ENCODE results near the gene ATG7. TPM values are rescaled to one million over a fixed set of nuclear protein-coding genes. Genes with fewer than 3 reads are reported as not detected.

Gene ATG7
- total RNA-seq, 2 experiments from 2014 or later = 21.7 to 28.4 TPM

DNA sequence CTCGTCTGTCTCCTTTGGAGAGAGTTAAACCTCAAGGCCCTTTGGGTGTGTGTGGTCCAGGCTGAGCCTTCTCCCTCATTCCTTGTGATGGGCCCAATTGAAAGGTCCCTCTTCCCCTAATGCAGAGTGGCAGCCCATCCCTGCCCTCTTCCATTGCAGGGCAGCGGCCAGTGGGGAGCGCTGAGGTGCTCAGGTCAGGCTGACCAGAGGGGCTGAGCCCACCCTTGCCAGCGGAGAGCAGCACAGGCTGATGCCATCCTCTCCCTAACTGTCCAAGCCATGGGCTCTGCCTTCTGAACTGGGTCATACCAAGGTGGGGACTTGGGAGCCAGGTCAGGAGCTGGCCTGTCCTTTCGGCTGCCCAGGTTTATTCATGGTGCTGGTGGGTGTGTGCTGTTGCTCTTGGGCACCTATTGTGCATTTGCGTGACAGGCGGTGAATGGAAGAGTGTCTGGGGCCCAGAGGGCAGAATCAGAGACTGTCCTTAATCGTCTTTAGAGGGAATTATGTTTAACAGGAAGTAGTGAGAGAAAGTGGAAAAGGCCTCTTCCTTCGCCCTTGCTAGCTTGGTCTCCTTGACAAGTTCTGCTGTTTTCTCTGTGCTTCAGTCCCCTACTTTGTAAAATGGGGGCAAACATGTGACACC is 274.6 kb downstream of the ATG7 start:
- BruUV-seq (replicated peaks) = no TSS peak
- CTCF ChIA-PET (ENCODE audit: unreplicated experiment) = no interaction called here

DNA sequence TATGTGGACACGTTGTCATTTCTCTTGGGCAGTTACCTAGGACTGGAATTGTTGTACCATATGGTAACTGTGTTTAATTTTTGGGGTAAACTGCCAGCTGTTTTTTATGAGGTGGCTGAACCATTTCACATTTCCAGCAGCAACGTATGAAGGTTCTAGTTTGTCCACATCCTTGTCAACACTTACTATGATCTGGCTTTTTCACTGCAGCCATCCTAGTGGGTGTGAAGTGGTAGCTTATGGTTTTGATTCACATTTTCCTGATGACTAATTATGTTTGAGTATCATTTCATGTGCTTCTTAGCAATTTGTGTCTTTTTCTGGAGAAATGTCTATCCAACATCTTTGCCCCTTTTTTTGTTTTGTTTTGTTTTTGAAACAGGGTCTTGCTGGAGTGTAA is 275.3 kb downstream of the ATG7 start:
- Histone ChIP-seq H3K9me2 (ENCODE audit: insufficient read depth, low read length) (no peaks in the 10 kb centered on the region), H4K20me1 (ENCODE audit: insufficient read depth, low read length) (no peaks in the 10 kb centered on the region), H2AFZ (ENCODE audit: low read length) (no peak overlapping the region), H3K79me2 (ENCODE audit: insufficient read depth, low read depth, low read length) (no peaks in the 10 kb centered on the region), H3K9me3 (ENCODE audit: low read length) (no peaks in the 10 kb centered on the region), H3K4me3 (ENCODE audit: low read depth, low read length, poor library complexity, severe bottlenecking) (no peak overlapping the region), H3K4me1 (ENCODE audit: insufficient read depth, low read length, poor library complexity, severe bottlenecking) (peaks cover 18% of the 10 kb centered on the region), H3K36me3 (ENCODE audit: insufficient read depth, low read length) (0 out of 2 replicates have a peak, but pooled peaks cover 3% of the 10 kb centered on the region), H3K4me2 (ENCODE audit: low read length) (no peak overlapping the region), H3K27ac (ENCODE audit: low read depth, low read length, poor library complexity, severe bottlenecking) (no peak overlapping the region)
- intact Hi-C loops (cut with micrococcal nuclease; ENCODE audit: unreplicated experiment) = no loop called here
- no peak for TF ChIP-seq EZH2phosphoT487 (IDR thresholded peaks at IDR 0.05; ENCODE audit: borderline replicate concordance, low read depth, low read length)
- TF ChIP-seq, protein P1, sequence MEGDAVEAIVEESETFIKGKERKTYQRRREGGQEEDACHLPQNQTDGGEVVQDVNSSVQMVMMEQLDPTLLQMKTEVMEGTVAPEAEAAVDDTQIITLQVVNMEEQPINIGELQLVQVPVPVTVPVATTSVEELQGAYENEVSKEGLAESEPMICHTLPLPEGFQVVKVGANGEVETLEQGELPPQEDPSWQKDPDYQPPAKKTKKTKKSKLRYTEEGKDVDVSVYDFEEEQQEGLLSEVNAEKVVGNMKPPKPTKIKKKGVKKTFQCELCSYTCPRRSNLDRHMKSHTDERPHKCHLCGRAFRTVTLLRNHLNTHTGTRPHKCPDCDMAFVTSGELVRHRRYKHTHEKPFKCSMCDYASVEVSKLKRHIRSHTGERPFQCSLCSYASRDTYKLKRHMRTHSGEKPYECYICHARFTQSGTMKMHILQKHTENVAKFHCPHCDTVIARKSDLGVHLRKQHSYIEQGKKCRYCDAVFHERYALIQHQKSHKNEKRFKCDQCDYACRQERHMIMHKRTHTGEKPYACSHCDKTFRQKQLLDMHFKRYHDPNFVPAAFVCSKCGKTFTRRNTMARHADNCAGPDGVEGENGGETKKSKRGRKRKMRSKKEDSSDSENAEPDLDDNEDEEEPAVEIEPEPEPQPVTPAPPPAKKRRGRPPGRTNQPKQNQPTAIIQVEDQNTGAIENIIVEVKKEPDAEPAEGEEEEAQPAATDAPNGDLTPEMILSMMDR (conservative IDR thresholded peaks at IDR 0.05; ENCODE audit: low read length) = no peak
- ChIA-PET CTCF (ENCODE audit: unreplicated experiment) (no interaction called here), POLR2A (interaction anchor here (1.0 kb wide), 1 partner anchor 10 kb away, joined by 3 read pairs; no protein-coding TSS in a partner anchor)
- no TSS peak for BruUV-seq (replicated peaks)
- DNase-seq (ENCODE audit: low spot score) = no peak

More for the DNA sequence above, 274.6 kb downstream of the ATG7 start:
- POLR2A ChIA-PET = interaction anchor here (0.6 to 1.0 kb wide), 3 partner anchors 10 to 118 kb away, joined by 3 to 4 read pairs (median 3); no protein-coding TSS in a partner anchor
- H3K4me3 ChIP-seq (ENCODE audit: low read depth, low read length, poor library complexity, severe bottlenecking) = no peak overlapping the region
- no peaks in the 10 kb centered on the region for H3K36me3 ChIP-seq (ENCODE audit: insufficient read depth, low read length)
- H2AFZ ChIP-seq (ENCODE audit: low read length) = no peak overlapping the region
- intact Hi-C loops (cut with micrococcal nuclease; ENCODE audit: unreplicated experiment) = no loop called here
- TF ChIP-seq EZH2phosphoT487 (IDR thresholded peaks at IDR 0.05; ENCODE audit: borderline replicate concordance, low read depth, low read length) = no peak
- TF ChIP-seq, protein P1 (conservative IDR thresholded peaks at IDR 0.05; ENCODE audit: low read length) = no peak
- no peaks in the 10 kb centered on the region for H3K9me3 ChIP-seq (ENCODE audit: low read length)
- H3K4me1 ChIP-seq (ENCODE audit: insufficient read depth, low read length, poor library complexity, severe bottlenecking) = peaks cover 18% of the 10 kb centered on the region
- H3K9me2 ChIP-seq (ENCODE audit: insufficient read depth, low read length) = no peaks in the 10 kb centered on the region
- H3K79me2 ChIP-seq (ENCODE audit: insufficient read depth, low read depth, low read length) = no peaks in the 10 kb centered on the region
- no peak overlapping the region for H3K4me2 ChIP-seq (ENCODE audit: low read length)
- DNase-seq (ENCODE audit: low spot score) = no peak
- no peaks in the 10 kb centered on the region for H4K20me1 ChIP-seq (ENCODE audit: insufficient read depth, low read length)
- no peak overlapping the region for H3K27ac ChIP-seq (ENCODE audit: low read depth, low read length, poor library complexity, severe bottlenecking)

DNA sequence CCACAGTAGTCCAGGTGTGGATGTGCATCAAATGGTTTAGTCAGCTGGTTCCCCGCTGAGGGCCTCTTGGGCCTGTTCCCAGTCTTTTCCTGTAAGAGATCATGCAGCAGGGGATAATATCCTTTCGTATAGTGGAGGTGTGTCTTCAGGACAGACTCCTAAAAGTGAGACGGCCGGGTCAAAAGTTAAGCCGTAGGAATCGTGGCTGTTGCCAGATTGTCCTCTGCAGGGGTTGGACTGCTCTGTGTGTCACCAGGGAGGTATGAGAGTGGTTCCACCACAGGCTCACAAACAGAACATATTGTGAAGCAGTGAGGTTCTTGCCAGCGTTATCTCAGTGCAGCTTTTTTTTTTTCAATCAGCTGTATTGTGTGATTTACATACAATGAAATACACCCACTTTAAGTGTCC is 276.5 kb downstream of the ATG7 start:
- POLR2A ChIA-PET = interaction anchor here (0.6 kb wide), 1 partner anchor 26 kb away, joined by 4 read pairs; no protein-coding TSS in a partner anchor

More for the DNA sequence above, 276.5 kb downstream of the ATG7 start:
- BruUV-seq (replicated peaks) = no TSS peak
- no peak overlapping the region for H3K4me2 ChIP-seq (ENCODE audit: low read length)
- no peak overlapping the region for H3K4me3 ChIP-seq (ENCODE audit: low read depth, low read length, poor library complexity, severe bottlenecking)
- H3K4me1 ChIP-seq (ENCODE audit: insufficient read depth, low read length, poor library complexity, severe bottlenecking) = peaks cover 18% of the 10 kb centered on the region
- H3K79me2 ChIP-seq (ENCODE audit: insufficient read depth, low read depth, low read length) = no peaks in the 10 kb centered on the region
- no peaks in the 10 kb centered on the region for H4K20me1 ChIP-seq (ENCODE audit: insufficient read depth, low read length)
- intact Hi-C loops (cut with micrococcal nuclease; ENCODE audit: unreplicated experiment) = no loop called here
- DNase-seq (ENCODE audit: low spot score) = no peak
- H3K9me3 ChIP-seq (ENCODE audit: low read length) = no peaks in the 10 kb centered on the region
- H2AFZ ChIP-seq (ENCODE audit: low read length) = no peak overlapping the region
- no peak overlapping the region for H3K27ac ChIP-seq (ENCODE audit: low read depth, low read length, poor library complexity, severe bottlenecking)
- 0 out of 2 replicates have a peak, but pooled peaks cover 3% of the 10 kb centered on the region for H3K36me3 ChIP-seq (ENCODE audit: insufficient read depth, low read length)
- H3K9me2 ChIP-seq (ENCODE audit: insufficient read depth, low read length) = no peaks in the 10 kb centered on the region
- CTCF ChIA-PET (ENCODE audit: unreplicated experiment) = no interaction called here
- TF ChIP-seq, protein P1 (conservative IDR thresholded peaks at IDR 0.05; ENCODE audit: low read length) = no peak
- no peak for TF ChIP-seq EZH2phosphoT487 (IDR thresholded peaks at IDR 0.05; ENCODE audit: borderline replicate concordance, low read depth, low read length)

All from OCI-LY7 (cell line).